Naive B cell (primary cell): Measurements from ENCODE around the gene MAGI2. TPM values are rescaled to one million over a fixed set of nuclear protein-coding genes. Genes with fewer than 3 reads are reported as not detected.
"Not testable (repeated sequence)": the region's sequence is repeated elsewhere in the genome, so short reads cannot be mapped to it uniquely, and the experiment has no call there.

Experiments used
- ATAC-seq, 2 donors: fragments of 150-1000 bp; cut with Tn5 transposase; 2 replicates each; pipeline ENCODE4 v1.10.0; 2021; ENCODE audit warnings: low read depth in 2 of 2, mild to moderate bottlenecking in 2 of 2, moderate library complexity in 2 of 2
- DNase-seq: peaks from one replicate; pipeline ENCODE4 v3.0.0; 2022
- H3K27ac Mint-ChIP-seq, 6 donors: one replicate each; pipeline ENCODE4 v1.8.0; 2020 to 2022; ENCODE audit warnings: mild to moderate bottlenecking in 6 of 6, mixed read lengths in 6 of 6, moderate library complexity in 5 of 6, inconsistent platforms in 2 of 6
- H3K27me3 Mint-ChIP-seq, 3 donors: one replicate each; pipeline ENCODE4 v1.8.0; 2021 to 2022; ENCODE audit warnings: mixed read lengths in 3 of 3, mild to moderate bottlenecking in 1 of 3
- H3K36me3 Mint-ChIP-seq, 2 donors: one replicate each; pipeline ENCODE4 v1.8.0; 2020 to 2022; ENCODE audit warnings: mixed read lengths in 2 of 2, inconsistent platforms in 1 of 2, mild to moderate bottlenecking in 1 of 2
- H3K4me1 Mint-ChIP-seq, 3 donors: one replicate each; pipeline ENCODE4 v1.8.0; 2020 to 2022; ENCODE audit warnings: mixed read lengths in 3 of 3, inconsistent platforms in 1 of 3, mild to moderate bottlenecking in 1 of 3, moderate library complexity in 1 of 3
- H3K4me3 Mint-ChIP-seq, 8 donors: one replicate each; pipeline ENCODE4 v1.8.0; 2020 to 2022; ENCODE audit warnings: mild to moderate bottlenecking in 8 of 8, mixed read lengths in 8 of 8, moderate library complexity in 8 of 8, inconsistent platforms in 2 of 8
- H3K9me3 Mint-ChIP-seq, 7 donors: one replicate each; pipeline ENCODE4 v1.8.0; 2020 to 2022; ENCODE audit warnings: mixed read lengths in 7 of 7, mild to moderate bottlenecking in 5 of 7, inconsistent platforms in 2 of 7, moderate library complexity in 1 of 7
- polyA plus RNA-seq, 6 donors: library from polyadenylated mRNA; unstranded; fragments of 300-500 nt; fragmentation: Illumina TruSeq; gene quantifications; one replicate each; pipeline ENCODE4 v1.2.3, GENCODE V29; 2021; ENCODE audit warnings: low read depth in 6 of 6

The MAGI2 gene
- polyA plus RNA-seq, 6 donors from 2014 or later = 0.04 to 0.06 (median 0.04) TPM; not detected in 3

DNA sequence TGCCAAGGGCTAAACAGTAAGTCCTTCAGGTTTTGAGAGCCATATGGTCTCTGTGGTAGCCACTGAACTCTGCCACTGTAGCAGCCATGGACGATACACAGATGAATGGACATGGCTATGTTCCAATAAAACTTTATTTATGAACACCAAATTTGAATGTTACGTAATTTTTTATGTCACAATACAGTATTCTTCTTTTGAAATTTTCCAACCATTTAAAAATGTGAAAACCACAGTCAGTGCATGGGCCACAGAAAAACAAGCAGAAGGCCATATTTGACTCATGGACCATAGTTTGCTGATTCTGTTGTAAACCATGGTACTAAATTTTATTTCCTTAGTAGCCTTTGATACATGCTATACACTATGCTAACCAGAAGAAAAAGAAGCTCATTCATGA lies 361.8 kb downstream of the MAGI2 start:
- no peaks in the 10 kb centered on the region for H3K36me3 Mint-ChIP-seq
- DNase-seq (no peak), ATAC-seq (no peak)
- peaks cover 0 to 15% (median 2%) of the 10 kb centered on the region in 7 donors for H3K9me3 Mint-ChIP-seq
- no peaks in the 10 kb centered on the region for H3K4me1 Mint-ChIP-seq
- no peak overlapping the region for H3K27ac Mint-ChIP-seq
- H3K27me3 Mint-ChIP-seq = no peaks in the 10 kb centered on the region
- H3K4me3 Mint-ChIP-seq = no peak overlapping the region

DNA sequence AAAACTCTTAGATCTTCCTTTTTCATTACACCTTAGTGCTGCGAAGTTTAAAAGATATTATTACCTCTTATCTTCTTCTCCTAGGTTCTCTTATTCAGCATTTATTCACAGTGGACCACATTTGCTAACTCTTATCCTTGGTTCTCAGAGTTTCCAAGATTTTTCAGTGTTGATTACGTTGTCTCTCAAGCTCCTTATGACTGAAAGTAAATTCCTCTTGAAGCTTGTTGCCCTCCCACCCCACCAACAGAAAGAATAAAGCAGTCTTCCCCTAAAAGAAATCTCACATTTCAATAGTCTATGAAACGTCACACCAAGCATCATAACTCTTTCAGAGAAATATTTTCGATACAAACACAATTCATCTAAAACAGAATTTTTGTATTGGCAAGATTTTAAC lies 362.5 kb downstream of the MAGI2 start:
- H3K4me3 Mint-ChIP-seq = no peak overlapping the region
- H3K9me3 Mint-ChIP-seq = peaks cover 0 to 15% (median 2%) of the 10 kb centered on the region in 7 donors
- H3K4me1 Mint-ChIP-seq = no peaks in the 10 kb centered on the region
- ATAC-seq (no peak), DNase-seq (no peak)
- H3K27me3 Mint-ChIP-seq = no peaks in the 10 kb centered on the region
- H3K36me3 Mint-ChIP-seq = no peaks in the 10 kb centered on the region
- no peak overlapping the region for H3K27ac Mint-ChIP-seq

DNA sequence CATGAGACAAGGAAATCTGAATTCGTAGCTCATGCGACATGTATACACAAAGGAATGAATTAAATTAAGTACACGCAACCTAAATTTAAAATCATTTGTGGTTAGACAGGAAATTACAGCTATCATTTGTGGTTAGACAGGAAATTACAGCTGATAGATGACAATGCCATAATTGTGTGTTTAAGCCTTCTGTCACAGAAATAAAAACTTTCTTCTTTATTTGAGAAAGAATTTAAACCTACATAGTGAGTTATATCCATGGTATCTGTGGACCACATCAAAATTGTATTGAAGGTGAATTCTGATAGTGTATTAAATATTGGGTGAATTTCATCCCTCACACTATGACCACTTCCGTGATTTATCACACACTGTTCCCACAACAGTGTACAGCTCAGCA lies 362.9 kb downstream of the MAGI2 start:
- Mint-ChIP-seq H3K4me3 (no peak overlapping the region), H3K9me3 (peaks cover 0 to 15% (median 2%) of the 10 kb centered on the region in 7 donors), H3K36me3 (no peaks in the 10 kb centered on the region), H3K27ac (no peak overlapping the region), H3K4me1 (no peaks in the 10 kb centered on the region), H3K27me3 (no peaks in the 10 kb centered on the region)
- DNase-seq (no peak), ATAC-seq (no peak)

DNA sequence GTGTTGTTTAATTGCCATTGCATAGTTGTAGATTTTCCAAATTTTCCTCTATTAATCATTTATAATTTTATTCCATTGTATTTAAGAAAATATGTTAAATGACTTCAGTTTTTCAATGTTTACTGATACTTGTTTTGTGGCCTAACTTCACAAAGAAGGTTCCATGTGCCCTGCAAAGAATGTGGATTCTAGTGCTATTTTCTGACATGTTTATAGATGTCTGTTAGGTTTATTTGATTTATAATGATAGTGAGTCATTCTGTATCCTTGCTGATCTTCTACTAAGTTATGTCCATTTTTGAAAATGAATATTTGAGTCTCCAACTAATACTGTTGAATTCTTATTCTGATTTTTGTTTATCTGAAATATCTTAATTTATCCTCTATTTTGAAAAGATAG lies 369.0 kb downstream of the MAGI2 start:
- peaks cover 0 to 15% (median 4%) of the 10 kb centered on the region in 7 donors for H3K9me3 Mint-ChIP-seq
- H3K4me3 Mint-ChIP-seq = no peak overlapping the region
- DNase-seq (no peak), ATAC-seq (no peak)
- no peaks in the 10 kb centered on the region for H3K36me3 Mint-ChIP-seq
- H3K4me1 Mint-ChIP-seq = no peaks in the 10 kb centered on the region
- no peak overlapping the region for H3K27ac Mint-ChIP-seq
- no peaks in the 10 kb centered on the region for H3K27me3 Mint-ChIP-seq

DNA sequence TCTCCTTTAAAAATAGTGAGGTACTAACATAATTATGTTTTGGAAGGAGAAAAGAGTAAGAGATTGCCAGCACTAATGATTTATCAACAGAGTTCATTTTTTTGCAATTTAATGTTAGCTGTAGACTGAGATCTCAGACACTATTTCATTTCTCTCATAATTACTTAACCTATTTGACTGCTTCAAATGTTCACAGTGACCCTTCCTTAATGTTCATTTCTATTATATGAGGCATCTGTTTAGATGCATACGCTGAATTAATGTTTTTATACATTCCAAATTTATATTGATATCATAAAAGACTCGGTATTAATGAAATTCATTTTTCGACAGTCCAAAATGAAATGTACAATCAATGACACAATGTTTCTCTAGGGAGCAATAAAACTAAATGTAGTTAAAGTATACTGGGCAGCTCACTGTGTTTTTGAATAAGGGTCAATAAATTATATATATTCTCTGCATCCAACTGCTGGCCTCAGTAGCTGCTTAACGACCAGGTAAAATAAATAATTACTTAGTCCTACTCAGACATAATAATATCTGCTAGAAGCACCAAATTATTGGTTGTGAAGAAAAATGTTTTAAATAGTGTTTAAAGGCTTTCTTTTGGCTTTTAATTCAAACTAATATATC lies 373.4 kb downstream of the MAGI2 start:
- Mint-ChIP-seq H3K36me3 (no peaks in the 10 kb centered on the region), H3K9me3 (peaks cover 0 to 2% (median 0%) of the 10 kb centered on the region in 7 donors), H3K27me3 (no peaks in the 10 kb centered on the region), H3K4me1 (no peaks in the 10 kb centered on the region), H3K4me3 (no peak overlapping the region), H3K27ac (no peak overlapping the region)
- no peak for DNase-seq
- ATAC-seq = no peak

DNA sequence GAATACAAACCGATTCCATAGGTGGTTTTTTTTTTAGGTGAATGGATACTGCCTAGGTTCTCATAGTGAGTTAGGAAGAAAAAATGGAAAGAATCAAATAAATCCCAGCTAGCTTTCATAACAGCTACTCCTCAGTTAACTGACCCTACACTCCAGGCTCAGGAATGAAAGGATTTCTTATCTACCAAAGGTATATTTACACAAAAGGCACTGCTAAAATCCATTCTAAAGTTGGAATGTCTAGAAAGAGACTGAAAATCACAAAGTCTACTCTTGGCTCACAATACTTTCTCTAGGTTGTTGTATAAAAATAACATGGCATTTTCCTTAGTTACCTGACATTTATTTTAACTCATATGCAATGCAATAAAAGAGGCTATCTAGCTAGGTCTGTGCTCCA lies 375.2 kb downstream of the MAGI2 start:
- H3K4me3 Mint-ChIP-seq = no peak overlapping the region
- no peaks in the 10 kb centered on the region for H3K36me3 Mint-ChIP-seq
- DNase-seq (no peak), ATAC-seq (no peak)
- peaks cover 0 to 5% (median 0%) of the 10 kb centered on the region in 3 donors for H3K27me3 Mint-ChIP-seq
- H3K4me1 Mint-ChIP-seq = no peaks in the 10 kb centered on the region
- H3K9me3 Mint-ChIP-seq = peaks cover 0 to 5% (median 0%) of the 10 kb centered on the region in 7 donors
- no peak overlapping the region for H3K27ac Mint-ChIP-seq

DNA sequence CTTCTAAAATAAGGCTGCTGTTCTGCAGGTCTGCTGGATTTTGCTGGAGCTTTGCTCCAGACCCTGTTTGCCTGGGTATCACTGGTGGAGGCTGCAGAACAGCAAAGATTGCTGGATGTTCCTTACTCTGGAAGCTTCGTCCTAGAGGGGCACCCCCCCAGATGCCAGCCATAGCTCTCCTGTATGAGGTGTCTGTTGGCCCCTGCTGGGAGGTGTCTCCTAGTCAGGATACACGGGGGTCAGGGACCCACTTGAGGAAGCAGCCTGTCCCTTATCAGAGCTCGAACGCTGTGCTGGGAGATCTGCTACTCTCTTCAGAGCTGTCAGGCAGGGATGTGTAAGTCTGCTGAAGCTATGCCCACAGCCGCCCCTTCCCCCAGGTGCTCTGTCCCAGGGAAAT lies 382.3 kb downstream of the MAGI2 start:
- H3K4me3 Mint-ChIP-seq, DNase-seq, H3K36me3 Mint-ChIP-seq, H3K4me1 Mint-ChIP-seq, H3K27me3 Mint-ChIP-seq, ATAC-seq, H3K27ac Mint-ChIP-seq: not testable (repeated sequence)
- peaks cover 4 to 13% (median 11%) of the 10 kb centered on the region in 7 donors for H3K9me3 Mint-ChIP-seq

DNA sequence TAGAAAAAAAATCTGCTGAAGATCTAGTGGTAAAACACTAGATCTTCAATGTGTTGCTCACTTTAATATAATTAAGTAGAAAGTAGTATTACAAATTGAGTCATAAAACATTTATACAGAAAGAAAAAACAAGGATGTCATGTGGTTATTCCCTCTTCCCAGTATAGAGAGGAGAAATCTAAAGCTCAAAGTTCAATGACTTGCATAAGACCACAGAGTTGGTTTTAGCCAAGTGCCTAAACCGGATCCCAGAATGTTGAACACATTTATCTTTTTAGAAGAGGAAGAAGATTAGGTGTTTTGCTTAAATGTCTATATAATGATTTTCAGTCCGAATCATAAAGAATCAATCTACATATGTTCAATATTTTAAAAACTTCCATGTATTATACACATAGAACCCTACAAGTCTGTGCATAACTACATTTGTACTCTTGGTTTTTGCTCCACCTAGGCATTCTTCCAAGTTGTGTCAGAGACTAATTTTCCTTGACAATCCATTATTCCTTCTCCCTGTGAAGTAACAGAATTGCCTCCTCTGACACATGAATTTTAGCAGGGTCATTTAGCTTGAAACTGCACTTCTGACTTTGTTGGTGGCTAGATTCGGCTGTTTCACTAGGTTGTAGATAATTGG lies 389.2 kb downstream of the MAGI2 start:
- Mint-ChIP-seq H3K27ac (no peak overlapping the region), H3K36me3 (no peaks in the 10 kb centered on the region), H3K4me3 (no peak overlapping the region), H3K4me1 (no peaks in the 10 kb centered on the region), H3K9me3 (peaks cover 0 to 20% (median 12%) of the 10 kb centered on the region in 7 donors), H3K27me3 (no peaks in the 10 kb centered on the region)
- ATAC-seq (no peak), DNase-seq (no peak)

- H3K27me3 Mint-ChIP-seq = no peaks in the 10 kb centered on the region
- no peak for DNase-seq
- no peak overlapping the region for H3K4me3 Mint-ChIP-seq
- H3K27ac Mint-ChIP-seq = no peak overlapping the region
- peaks cover 0 to 16% (median 8%) of the 10 kb centered on the region in 7 donors for H3K9me3 Mint-ChIP-seq
- ATAC-seq = no peak
- H3K4me1 Mint-ChIP-seq = no peaks in the 10 kb centered on the region
- no peaks in the 10 kb centered on the region for H3K36me3 Mint-ChIP-seq
These were observed 390.3 kb downstream of the MAGI2 start for GRCh38 chr7:79063019-79063698.

DNA sequence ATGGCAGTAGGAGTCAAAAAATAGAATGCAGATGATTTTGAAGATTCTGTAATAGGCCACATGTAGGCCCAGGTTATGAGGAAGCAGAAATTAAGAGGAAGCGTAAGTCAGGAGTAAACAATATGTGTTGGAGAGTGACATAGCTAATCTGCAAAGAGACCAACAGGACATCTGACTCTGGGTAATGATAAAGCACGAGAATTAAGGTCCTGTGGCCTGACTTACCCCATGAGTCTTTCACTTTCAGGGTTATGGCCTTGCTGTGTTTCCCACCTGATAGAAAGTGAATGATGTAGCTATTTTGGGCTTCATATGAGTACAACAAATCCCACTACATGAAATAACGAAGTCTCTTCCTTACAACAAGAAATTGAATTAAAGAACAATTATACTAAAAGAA lies 393.0 kb downstream of the MAGI2 start:
- H3K4me1 Mint-ChIP-seq = no peaks in the 10 kb centered on the region
- DNase-seq = no peak
- peaks cover 0 to 6% (median 2%) of the 10 kb centered on the region in 7 donors for H3K9me3 Mint-ChIP-seq
- no peaks in the 10 kb centered on the region for H3K36me3 Mint-ChIP-seq
- H3K4me3 Mint-ChIP-seq = no peak overlapping the region
- no peak for ATAC-seq
- no peaks in the 10 kb centered on the region for H3K27me3 Mint-ChIP-seq
- H3K27ac Mint-ChIP-seq = no peak overlapping the region

- DNase-seq (no peak), ATAC-seq (no peak)
These were observed 397.6 kb downstream of the MAGI2 start for GRCh38 chr7:79055722-79056415.

DNA sequence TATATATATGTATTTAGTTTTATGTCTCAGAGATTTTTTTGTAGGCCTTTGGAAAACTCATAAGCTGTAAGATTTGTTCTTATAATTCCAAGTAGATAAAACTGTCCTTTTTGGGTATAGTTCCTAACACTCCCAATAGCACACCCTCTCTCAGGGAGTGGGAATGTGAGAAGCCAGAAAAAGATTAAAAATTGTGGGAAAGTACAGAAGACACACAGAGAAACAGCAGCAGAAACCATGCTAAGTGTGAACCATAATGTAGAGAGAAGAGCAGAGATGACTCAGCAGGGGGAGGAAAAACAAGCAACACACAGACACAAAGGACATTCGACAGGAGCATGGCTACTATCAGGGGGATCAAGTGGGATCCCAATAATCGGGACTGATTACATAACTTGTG lies 401.6 kb downstream of the MAGI2 start:
- Mint-ChIP-seq H3K27ac (no peak overlapping the region), H3K27me3 (no peaks in the 10 kb centered on the region), H3K4me3 (no peak overlapping the region), H3K36me3 (no peaks in the 10 kb centered on the region), H3K4me1 (no peaks in the 10 kb centered on the region), H3K9me3 (peaks cover 0 to 7% (median 2%) of the 10 kb centered on the region in 7 donors)
- DNase-seq = no peak
- no peak for ATAC-seq

More at GRCh38 chr7:79055722-79056415, 397.6 kb downstream of the MAGI2 start:
- H3K4me1 Mint-ChIP-seq = no peaks in the 10 kb centered on the region
- H3K9me3 Mint-ChIP-seq = peaks cover 0 to 8% (median 2%) of the 10 kb centered on the region in 7 donors
- no peaks in the 10 kb centered on the region for H3K36me3 Mint-ChIP-seq
- H3K27me3 Mint-ChIP-seq = no peaks in the 10 kb centered on the region
- no peak overlapping the region for H3K27ac Mint-ChIP-seq
- no peak overlapping the region for H3K4me3 Mint-ChIP-seq

DNA sequence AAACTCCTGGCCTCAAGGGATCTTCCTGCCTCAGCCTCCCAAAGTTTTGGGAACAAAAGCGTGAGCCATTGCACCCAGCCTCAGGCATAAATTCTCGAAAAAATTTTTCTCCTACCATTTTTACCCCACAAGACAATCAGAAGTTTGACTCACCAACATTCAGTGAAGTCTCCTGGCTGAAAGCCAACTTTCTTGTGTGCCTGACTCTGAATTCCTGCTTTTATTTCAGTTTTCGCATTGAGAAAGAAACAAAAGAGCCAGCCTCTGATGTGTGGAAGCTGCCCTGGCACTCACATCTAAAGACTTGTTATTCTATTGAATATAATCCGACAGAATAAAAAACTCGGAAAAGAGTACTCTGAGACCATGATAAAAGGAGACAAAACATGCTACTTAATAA lies 402.9 kb downstream of the MAGI2 start:
- Mint-ChIP-seq H3K4me3 (no peak overlapping the region), H3K4me1 (no peaks in the 10 kb centered on the region), H3K9me3 (peaks cover 0 to 5% (median 2%) of the 10 kb centered on the region in 7 donors), H3K27ac (no peak overlapping the region), H3K36me3 (no peaks in the 10 kb centered on the region), H3K27me3 (no peaks in the 10 kb centered on the region)
- no peak for DNase-seq
- no peak for ATAC-seq
